Fibroblast of lung (primary cell): ENCODE measurements around the gene HIRIP3. TPM values are rescaled to one million over a fixed set of nuclear protein-coding genes. Genes with fewer than 3 reads are reported as not detected.
"Not testable (repeated sequence)": the region's sequence is repeated elsewhere in the genome, so short reads cannot be mapped to it uniquely, and the experiment has no call there.

Experiments used
- DNase-seq, 2 donors: peaks; one replicate each; pipeline versions ENCODE4 v3.0.0 to v3.0.0-alpha.2; 2010; ENCODE audit warnings: low read depth in 2 of 2
- H2AFZ ChIP-seq: 2 replicates; pipeline ENCODE4 v1.5.1; 2012; ENCODE audit warnings: low read length, control low read depth, inconsistent platforms
- H3K27ac ChIP-seq: 2 replicates; pipeline ENCODE4 v1.5.1; 2011; ENCODE audit warnings: low read length, control low read depth; ENCODE audit not compliant: insufficient read depth
- H3K27me3 ChIP-seq: 2 replicates; pipeline ENCODE4 v1.5.1; 2011; ENCODE audit warnings: mild to moderate bottlenecking, low read length; ENCODE audit not compliant: control insufficient read depth, insufficient read depth
- H3K36me3 ChIP-seq: 2 replicates; pipeline ENCODE4 v1.5.1; 2011; ENCODE audit warnings: low read length; ENCODE audit not compliant: control insufficient read depth, insufficient read depth
- H3K4me1 ChIP-seq: 2 replicates; pipeline ENCODE4 v1.5.1; 2011; ENCODE audit warnings: low read length; ENCODE audit not compliant: control insufficient read depth, insufficient read depth; ENCODE audit errors: extremely low read depth
- H3K4me2 ChIP-seq: 2 replicates; pipeline ENCODE4 v1.5.1; 2011; ENCODE audit warnings: low read length, control low read depth; ENCODE audit not compliant: insufficient read depth; ENCODE audit errors: extremely low read depth
- H3K4me3 ChIP-seq, 4 experiments: fragments of 200-600 bp in 1 of 4; sonication (generic) in 1 of 4; replicated peaks in 1 of 4; 2 replicates each; pipeline ENCODE4 v1.5.1; 2011 to 2016; ENCODE audit warnings: low read length in 4 of 4, low read depth in 3 of 4, mild to moderate bottlenecking in 3 of 4, control low read depth in 2 of 4, inconsistent platforms in 1 of 4, mixed read lengths in 1 of 4; ENCODE audit not compliant: insufficient read depth in 1 of 4; ENCODE audit errors: control extremely low read depth in 1 of 4
- H3K79me2 ChIP-seq: 2 replicates; pipeline ENCODE4 v1.5.1; 2012; ENCODE audit warnings: mild to moderate bottlenecking, low read length, inconsistent platforms; ENCODE audit not compliant: control insufficient read depth, insufficient read depth
- H3K9ac ChIP-seq: 2 replicates; pipeline ENCODE4 v1.5.1; 2011; ENCODE audit warnings: mild to moderate bottlenecking, low read length, control low read depth; ENCODE audit not compliant: insufficient read depth
- H3K9me3 ChIP-seq: 2 replicates; pipeline ENCODE4 v1.5.1; 2012; ENCODE audit warnings: low read depth, low read length; ENCODE audit not compliant: control insufficient read depth, insufficient read depth
- H4K20me1 ChIP-seq: 2 replicates; pipeline ENCODE4 v1.5.1; 2011; ENCODE audit warnings: low read length; ENCODE audit not compliant: control insufficient read depth, insufficient read depth; ENCODE audit errors: extremely low read depth
- EZH2 ChIP-seq: IDR thresholded peaks from 2 replicates; pipeline ENCODE4 v1.5.1; 2012; ENCODE audit warnings: low read length, control low read depth, mild to moderate bottlenecking; ENCODE audit errors: missing control alignments
- polyA plus RNA-seq, 2 donors: library from polyadenylated mRNA; depleted of rRNA in 1 of 2; stranded (reverse) in 1 of 2; unstranded in 1 of 2; fragments of >200 nt; gene quantifications; 2 replicates each; pipeline ENCODE4 v1.2.1, GENCODE V29; 2011 to 2012; ENCODE audit warnings: missing spikeins in 1 of 2
- total RNA-seq: library from RNA; depleted of rRNA; stranded (reverse); fragments of >200 nt; gene quantifications from 2 replicates; pipeline ENCODE4 v1.2.1, GENCODE V29; 2014
- TF ChIP-seq, protein P1 (sequence below), 2 donors: IDR thresholded peaks in 1 of 2; conservative IDR thresholded peaks in 1 of 2; 1 replicate in 1 of 2; 2 replicates in 1 of 2; pipeline ENCODE4 v1.5.1; 2011 to 2012; ENCODE audit warnings: low read length in 2 of 2, control low read depth in 1 of 2, inconsistent platforms in 1 of 2, low read depth in 1 of 2, mild to moderate bottlenecking in 1 of 2

HIRIP3 gene
- total and polyA plus RNA-seq, 2 donors (not counting 1 experiment from before 2014, with no cell fraction given), result 3.0 to 7.9 TPM

DNA sequence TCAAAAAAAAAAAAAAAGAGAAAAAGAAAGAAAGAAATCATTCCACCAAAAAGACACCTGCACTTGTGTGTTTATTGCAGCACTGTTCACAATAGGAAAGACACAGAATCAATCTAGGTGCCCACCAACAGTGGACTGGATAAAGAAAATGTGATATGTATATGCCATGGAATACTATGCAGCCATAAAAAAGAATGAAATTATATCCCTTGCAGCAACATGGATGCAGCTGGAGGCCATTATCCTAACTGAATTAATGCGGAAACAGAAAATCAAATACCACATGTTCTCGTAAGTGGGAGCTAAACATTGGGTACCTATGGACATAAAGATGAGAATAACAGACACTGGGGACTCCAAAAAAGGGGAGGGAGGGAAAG, 21.9 kb upstream of the HIRIP3 start:
- Histone ChIP-seq H3K9me3 (no peaks in the 10 kb centered on the region), H3K79me2 (no peaks in the 10 kb centered on the region), H2AFZ (no peak overlapping the region), H3K4me1 (no peaks in the 10 kb centered on the region), H3K9ac (no peak overlapping the region), H3K4me3 (no peak overlapping the region), H3K27ac (no peak overlapping the region), H4K20me1 (no peaks in the 10 kb centered on the region), H3K36me3 (no peaks in the 10 kb centered on the region), H3K4me2 (no peak overlapping the region), H3K27me3 (peaks cover under 1% of the 10 kb centered on the region)
- TF ChIP-seq, protein P1, sequence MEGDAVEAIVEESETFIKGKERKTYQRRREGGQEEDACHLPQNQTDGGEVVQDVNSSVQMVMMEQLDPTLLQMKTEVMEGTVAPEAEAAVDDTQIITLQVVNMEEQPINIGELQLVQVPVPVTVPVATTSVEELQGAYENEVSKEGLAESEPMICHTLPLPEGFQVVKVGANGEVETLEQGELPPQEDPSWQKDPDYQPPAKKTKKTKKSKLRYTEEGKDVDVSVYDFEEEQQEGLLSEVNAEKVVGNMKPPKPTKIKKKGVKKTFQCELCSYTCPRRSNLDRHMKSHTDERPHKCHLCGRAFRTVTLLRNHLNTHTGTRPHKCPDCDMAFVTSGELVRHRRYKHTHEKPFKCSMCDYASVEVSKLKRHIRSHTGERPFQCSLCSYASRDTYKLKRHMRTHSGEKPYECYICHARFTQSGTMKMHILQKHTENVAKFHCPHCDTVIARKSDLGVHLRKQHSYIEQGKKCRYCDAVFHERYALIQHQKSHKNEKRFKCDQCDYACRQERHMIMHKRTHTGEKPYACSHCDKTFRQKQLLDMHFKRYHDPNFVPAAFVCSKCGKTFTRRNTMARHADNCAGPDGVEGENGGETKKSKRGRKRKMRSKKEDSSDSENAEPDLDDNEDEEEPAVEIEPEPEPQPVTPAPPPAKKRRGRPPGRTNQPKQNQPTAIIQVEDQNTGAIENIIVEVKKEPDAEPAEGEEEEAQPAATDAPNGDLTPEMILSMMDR (conservative IDR thresholded peaks at IDR 0.05 in 1 of 2, IDR thresholded peaks at IDR 0.05 in 1 of 2; ENCODE audit: low read depth in 1 of 2, low read length in 2 of 2), result no peak
- no peak for TF ChIP-seq EZH2
- no peak for DNase-seq

DNA sequence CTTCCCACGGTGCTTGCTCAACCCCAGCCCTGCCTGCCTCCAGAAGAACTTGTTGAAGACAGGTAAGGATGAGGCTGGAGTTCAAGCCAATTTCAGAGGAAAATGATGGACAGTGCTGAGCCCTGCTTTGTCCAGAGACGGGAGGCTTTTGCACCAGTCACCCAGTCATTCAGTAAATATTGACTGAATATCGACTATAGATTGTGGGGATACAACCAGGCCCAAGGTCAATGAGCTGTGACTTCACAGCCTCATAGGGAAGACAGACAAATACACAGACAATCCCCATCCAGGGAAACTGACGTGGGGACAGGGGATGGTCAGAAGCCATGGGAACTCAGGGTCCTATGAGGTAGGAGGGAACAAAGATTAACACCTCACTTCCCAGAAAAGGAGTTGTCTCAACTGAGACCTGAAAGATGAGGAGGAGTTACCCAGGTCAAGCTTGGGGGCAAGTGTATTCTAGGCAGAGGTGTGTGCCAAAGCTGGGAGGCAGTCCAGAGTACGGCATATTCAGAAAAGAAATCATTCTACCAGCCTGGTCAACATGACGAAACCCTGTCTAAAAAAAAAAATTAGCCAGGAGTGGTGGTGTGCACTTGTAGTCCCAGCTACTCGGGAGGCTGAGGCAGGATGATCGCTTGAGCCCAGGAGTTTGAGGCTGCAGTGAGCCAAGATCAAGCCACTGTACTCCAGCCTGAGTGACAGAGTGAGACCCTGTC, 21.3 kb upstream of the HIRIP3 start:
- no peaks in the 10 kb centered on the region for H3K79me2 ChIP-seq
- no peaks in the 10 kb centered on the region for H4K20me1 ChIP-seq
- TF ChIP-seq, protein P1 (conservative IDR thresholded peaks at IDR 0.05 in 1 of 2, IDR thresholded peaks at IDR 0.05 in 1 of 2; ENCODE audit: low read depth in 1 of 2, low read length in 2 of 2), result no peak
- TF ChIP-seq EZH2, result no peak
- H3K27me3 ChIP-seq, result peaks cover 6% of the 10 kb centered on the region
- no peak overlapping the region for H3K27ac ChIP-seq
- no peak overlapping the region for H3K4me3 ChIP-seq
- no peak overlapping the region for H3K9ac ChIP-seq
- no peaks in the 10 kb centered on the region for H3K9me3 ChIP-seq
- no peaks in the 10 kb centered on the region for H3K36me3 ChIP-seq
- DNase-seq, result no peak
- H2AFZ ChIP-seq, result no peak overlapping the region
- no peaks in the 10 kb centered on the region for H3K4me1 ChIP-seq
- H3K4me2 ChIP-seq, result no peak overlapping the region

DNA sequence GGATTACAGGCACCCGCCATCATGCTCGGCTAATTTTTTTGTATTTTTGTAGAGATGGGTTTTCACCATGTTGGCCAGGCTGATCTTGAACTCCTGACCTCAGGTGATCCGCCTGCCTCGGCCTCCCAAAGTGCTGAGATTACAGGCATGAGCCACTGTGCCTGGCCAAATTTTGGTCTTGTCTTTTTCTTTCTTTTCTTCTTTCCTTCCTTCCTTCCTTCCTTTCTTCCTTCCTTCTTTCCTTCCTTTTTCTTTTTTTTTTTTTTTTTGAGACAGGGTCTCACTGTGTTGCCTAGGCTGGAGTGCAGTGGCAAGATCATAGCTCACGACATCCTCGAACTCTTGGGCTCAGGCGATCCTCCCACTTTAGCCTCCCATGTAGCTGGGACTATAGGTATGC, 20.0 kb upstream of the HIRIP3 start:
- H3K79me2 ChIP-seq, H3K27ac ChIP-seq, H3K4me1 ChIP-seq, H3K9ac ChIP-seq, H3K9me3 ChIP-seq, H3K36me3 ChIP-seq, H2AFZ ChIP-seq, DNase-seq, H4K20me1 ChIP-seq, H3K4me3 ChIP-seq, H3K4me2 ChIP-seq: not testable (repeated sequence)
- H3K27me3 ChIP-seq, result peaks cover 13% of the 10 kb centered on the region

DNA sequence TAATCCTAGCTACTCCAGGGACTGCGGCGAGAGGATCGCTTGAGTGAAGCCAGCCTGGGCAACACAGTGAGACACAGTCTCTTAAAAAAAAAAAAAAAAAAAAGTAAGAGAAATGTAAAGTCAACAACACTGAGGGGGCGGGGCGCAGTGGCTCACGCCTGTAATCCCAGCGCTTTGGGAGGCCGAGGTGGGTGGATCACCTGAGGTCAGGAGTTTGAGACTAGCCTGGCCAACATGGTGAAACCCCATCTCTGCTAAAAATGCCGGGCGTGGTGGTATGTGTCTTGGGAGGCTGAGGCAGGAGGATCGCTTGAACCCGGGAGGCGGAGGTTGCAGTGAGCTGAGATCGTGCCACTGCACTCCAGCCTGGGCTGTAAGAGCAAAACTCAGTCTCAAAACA, 17.2 kb upstream of the HIRIP3 start:
- not testable (repeated sequence) for H3K36me3 ChIP-seq, H3K4me1 ChIP-seq, H3K4me3 ChIP-seq, H3K27ac ChIP-seq, H4K20me1 ChIP-seq, H3K9me3 ChIP-seq, DNase-seq, H3K79me2 ChIP-seq, H2AFZ ChIP-seq, H3K9ac ChIP-seq, H3K4me2 ChIP-seq
- peaks cover 19% of the 10 kb centered on the region for H3K27me3 ChIP-seq
